IMR-90 (cell line): ENCODE data around the gene UGGT2. TPM values are rescaled to one million over a fixed set of nuclear protein-coding genes. Genes with fewer than 3 reads are reported as not detected.

Source experiments
- ATAC-seq: fragments of 200-7000 bp; cut with Tn5 transposase; 2 replicates; pipeline ENCODE4 v1.9.1; 2020; ENCODE audit warnings: low read depth, mild to moderate bottlenecking, moderate library complexity
- BruUV-seq: library from RNA; stranded (reverse); fragments of 400-500 nt; replicated peaks from 2 replicates; lab custom pipeline; 2021; lab: Mats Ljungman, UMichigan
- CTCF ChIA-PET: fragments of 300-600 bp; formaldehyde crosslinking; extraction: SDS; loops from one replicate; lab custom pipeline; 2021; ENCODE audit warnings: antibody characterized with exemption; lab: Yijun Ruan, JAX
- POLR2A ChIA-PET: fragments of 300-600 bp; sonication (Branson Sonifier 250); formaldehyde crosslinking; loops from one replicate; lab custom pipeline; 2022; ENCODE audit warnings: antibody characterized with exemption; ENCODE audit not compliant: unreplicated experiment; lab: Charles Lee
- DNase-seq: peaks from one replicate; pipeline ENCODE4 v3.0.0; 2013
- H2AFZ ChIP-seq: replicated peaks from 2 replicates; pipeline ENCODE3; 2013; ENCODE audit warnings: low read length, mild to moderate bottlenecking; ENCODE audit not compliant: poor library complexity
- H2AK5ac ChIP-seq: 2 replicates; pipeline ENCODE4 v1.6.1; 2013; ENCODE audit warnings: low read depth, low read length, inconsistent platforms
- H2AK9ac ChIP-seq: replicated peaks from 2 replicates; pipeline ENCODE3; 2013; ENCODE audit warnings: mild to moderate bottlenecking, low read depth, low read length, moderate library complexity; ENCODE audit not compliant: poor library complexity
- H2BK120ac ChIP-seq: 2 replicates; pipeline ENCODE4 v1.6.1; 2013; ENCODE audit warnings: low read depth, low read length, inconsistent platforms
- H2BK15ac ChIP-seq: 3 replicates; pipeline ENCODE4 v1.6.1; 2013; ENCODE audit warnings: low read depth, low read length, inconsistent platforms
- H2BK20ac ChIP-seq: 2 replicates; pipeline ENCODE4 v1.6.1; 2013; ENCODE audit warnings: low read depth, mild to moderate bottlenecking, inconsistent platforms, low read length, moderate library complexity
- H2BK5ac ChIP-seq: 2 replicates; pipeline ENCODE4 v1.6.1; 2013; ENCODE audit warnings: mild to moderate bottlenecking, low read depth, low read length, inconsistent platforms; ENCODE audit not compliant: poor library complexity, severe bottlenecking
- H3K14ac ChIP-seq: replicated peaks from 2 replicates; pipeline ENCODE4 v1.6.1; 2013; ENCODE audit warnings: low read depth, low read length, inconsistent platforms
- H3K18ac ChIP-seq: 2 replicates; pipeline ENCODE4 v1.6.1; 2013; ENCODE audit warnings: low read depth, low read length, control low read depth
- H3K23ac ChIP-seq: 2 replicates; pipeline ENCODE4 v1.6.1; 2013; ENCODE audit warnings: low read depth, low read length, inconsistent platforms
- H3K27ac ChIP-seq: 2 replicates; pipeline ENCODE4 v1.5.1; 2013; ENCODE audit warnings: mild to moderate bottlenecking, control low read depth, low read length; ENCODE audit not compliant: insufficient read depth
- H3K27me3 ChIP-seq: 2 replicates; pipeline ENCODE4 v1.6.1; 2013; ENCODE audit warnings: low read length; ENCODE audit not compliant: control insufficient read depth, insufficient read depth
- H3K36me3 ChIP-seq: 2 replicates; pipeline ENCODE4 v1.6.1; 2013; ENCODE audit warnings: low read length, mixed read lengths; ENCODE audit not compliant: control insufficient read depth, insufficient read depth
- H3K4ac ChIP-seq: 2 replicates; pipeline ENCODE4 v1.6.1; 2013; ENCODE audit warnings: low read depth, low read length, inconsistent platforms
- H3K4me1 ChIP-seq: 2 replicates; pipeline ENCODE4 v1.6.1; 2013; ENCODE audit warnings: low read length, mixed read lengths; ENCODE audit not compliant: control insufficient read depth, insufficient read depth
- H3K4me2 ChIP-seq: 2 replicates; pipeline ENCODE4 v1.6.1; 2013; ENCODE audit warnings: low read depth, mild to moderate bottlenecking, control low read depth, low read length, moderate library complexity
- H3K4me3 ChIP-seq: 2 replicates; pipeline ENCODE4 v1.5.1; 2013; ENCODE audit warnings: low read depth, mild to moderate bottlenecking, control low read depth, low read length, moderate library complexity; ENCODE audit not compliant: insufficient read depth
- H3K56ac ChIP-seq: 2 replicates; pipeline ENCODE4 v1.6.1; 2013; ENCODE audit warnings: low read length, inconsistent platforms; ENCODE audit not compliant: insufficient read depth; ENCODE audit errors: extremely low read depth
- H3K79me1 ChIP-seq, 2 experiments: 2 replicates each; pipeline ENCODE4 v1.6.1; 2013; ENCODE audit warnings: low read length in 2 of 2, inconsistent platforms in 1 of 2, low read depth in 1 of 2
- H3K9ac ChIP-seq: 2 replicates; pipeline ENCODE4 v1.6.1; 2013; ENCODE audit warnings: low read depth, low read length, control low read depth
- H3K9me1 ChIP-seq: 2 replicates; pipeline ENCODE4 v1.6.1; 2013; ENCODE audit warnings: low read length, inconsistent platforms; ENCODE audit not compliant: insufficient read depth
- H3K9me3 ChIP-seq: 2 replicates; pipeline ENCODE4 v1.6.1; 2013; ENCODE audit warnings: low read length; ENCODE audit not compliant: control insufficient read depth, insufficient read depth
- H4K20me1 ChIP-seq: 2 replicates; pipeline ENCODE4 v1.6.1; 2013; ENCODE audit warnings: low read length, inconsistent platforms; ENCODE audit not compliant: insufficient read depth
- H4K5ac ChIP-seq: 2 replicates; pipeline ENCODE4 v1.6.1; 2013; ENCODE audit warnings: mild to moderate bottlenecking, low read depth, low read length, control low read depth
- H4K8ac ChIP-seq, 2 experiments: 2 replicates each; pipeline ENCODE4 v1.6.1; 2013; ENCODE audit warnings: low read depth in 2 of 2, low read length in 2 of 2, control low read depth in 1 of 2, inconsistent platforms in 1 of 2
- H4K91ac ChIP-seq: 2 replicates; pipeline ENCODE4 v1.6.1; 2013; ENCODE audit warnings: low read depth, low read length, inconsistent platforms; ENCODE audit not compliant: insufficient read depth
- BHLHE40 ChIP-seq: fragments of 150-350 bp; IDR thresholded peaks from 2 replicates; pipeline ENCODE4 v1.6.1; 2016; ENCODE audit warnings: mild to moderate bottlenecking, low read depth, low read length
- CEBPB ChIP-seq: IDR thresholded peaks from 2 replicates; pipeline ENCODE4 v1.6.1; 2012; ENCODE audit warnings: low read depth, low read length, improper control_type of control experiment
- CHD1 ChIP-seq: IDR thresholded peaks from 2 replicates; pipeline ENCODE4 v1.6.1; 2012; ENCODE audit warnings: low read depth, low read length, improper control_type of control experiment
- FOS ChIP-seq: fragments of 150-350 bp; IDR thresholded peaks from 2 replicates; pipeline ENCODE4 v1.6.1; 2016; ENCODE audit warnings: low read depth, low read length
- MAFK ChIP-seq: IDR thresholded peaks from 2 replicates; pipeline ENCODE4 v1.6.1; 2012; ENCODE audit warnings: low read depth, low read length, improper control_type of control experiment
- MAZ ChIP-seq: IDR thresholded peaks from 2 replicates; pipeline ENCODE4 v1.6.1; 2012; ENCODE audit warnings: low read depth, mild to moderate bottlenecking, low read length, improper control_type of control experiment, moderate library complexity, borderline replicate concordance
- MXI1 ChIP-seq: IDR thresholded peaks from 2 replicates; pipeline ENCODE4 v1.6.1; 2012; ENCODE audit warnings: low read depth, mild to moderate bottlenecking, low read length, moderate library complexity, borderline replicate concordance
- NFE2L2 ChIP-seq: fragments of 150-350 bp; IDR thresholded peaks from 2 replicates; pipeline ENCODE4 v1.6.1; 2016; ENCODE audit warnings: low read depth, mild to moderate bottlenecking, low read length
- POLR2A ChIP-seq: IDR thresholded peaks from 2 replicates; pipeline ENCODE4 v1.6.1; 2012; ENCODE audit warnings: mild to moderate bottlenecking, low read depth, low read length
- RAD21 ChIP-seq: IDR thresholded peaks from 2 replicates; pipeline ENCODE4 v1.6.1; 2012; ENCODE audit warnings: low read length, improper control_type of control experiment
- RCOR1 ChIP-seq: IDR thresholded peaks from 2 replicates; pipeline ENCODE4 v1.6.1; 2012; ENCODE audit warnings: mild to moderate bottlenecking, low read length, improper control_type of control experiment; ENCODE audit not compliant: insufficient replicate concordance
- SMC3 ChIP-seq: fragments of 150-350 bp; IDR thresholded peaks from 2 replicates; pipeline ENCODE4 v1.6.1; 2016; ENCODE audit warnings: low read depth, mild to moderate bottlenecking, antibody characterized with exemption, low read length, moderate library complexity
- WGBS, 2 experiments: methylation state at CpG; one replicate each; pipeline versions ENCODE4 v1.1.5 to v1.1.7; 2013; ENCODE audit warnings: missing lambda C conversion rate in 2 of 2; ENCODE audit not compliant: insufficient read length in 1 of 2; ENCODE audit errors: extremely low coverage in 2 of 2; 5-methylcytosine and 5-hydroxymethylcytosine counted together
- dilution Hi-C: fragments of 300-500 bp; cut with HindIII; formaldehyde crosslinking; loops from one replicate; pipeline ENCODE4 v1.14.3; 2018; ENCODE audit warnings: low sequenced_read_pairs; ENCODE audit not compliant: unreplicated experiment
- in situ Hi-C: fragments of 300-500 bp; cut with MboI; formaldehyde crosslinking; loops from 3 replicates; pipeline ENCODE4 v1.14.3; 2019; ENCODE audit warnings: low sequenced_read_pairs, inconsistent platforms, mixed read lengths
- intact Hi-C: fragments of 100-400 bp; cut with micrococcal nuclease; formaldehyde crosslinking; loops from 2 replicates; pipeline ENCODE4 v1.10.0; 2022
- polyA plus RNA-seq, 3 experiments: library from polyadenylated mRNA; depleted of rRNA; stranded (reverse); fragments of >200 nt; gene quantifications; 2 replicates each; pipeline ENCODE4 v1.2.3, GENCODE V29; 2012; ENCODE audit warnings: low replicate concordance in 1 of 3
- total RNA-seq: library from RNA; depleted of rRNA; stranded (reverse); fragments of >200 nt; gene quantifications from 2 replicates; pipeline ENCODE4 v1.2.3, GENCODE V29; 2012
- TF ChIP-seq, protein P1 (sequence below): fragments of 150-350 bp; IDR thresholded peaks from 2 replicates; pipeline ENCODE4 v1.6.1; 2017; ENCODE audit warnings: mild to moderate bottlenecking, antibody characterized with exemption, low read length, low read depth
- TF ChIP-seq, protein P2 (sequence below): conservative IDR thresholded peaks from 2 replicates; pipeline ENCODE4 v1.5.1; 2012; ENCODE audit warnings: mild to moderate bottlenecking, low read depth, low read length, improper control_type of control experiment
- TF ChIP-seq, protein P3 (sequence below): fragments of 150-350 bp; IDR thresholded peaks from 2 replicates; pipeline ENCODE4 v1.6.1; 2016; ENCODE audit warnings: low read depth, mild to moderate bottlenecking, low read length, moderate library complexity, borderline replicate concordance

UGGT2 gene
- total and polyA plus RNA-seq, 2 of the 4 experiments (the other 2 are of a cell fraction), result 21.4 to 40.1 TPM

DNA sequence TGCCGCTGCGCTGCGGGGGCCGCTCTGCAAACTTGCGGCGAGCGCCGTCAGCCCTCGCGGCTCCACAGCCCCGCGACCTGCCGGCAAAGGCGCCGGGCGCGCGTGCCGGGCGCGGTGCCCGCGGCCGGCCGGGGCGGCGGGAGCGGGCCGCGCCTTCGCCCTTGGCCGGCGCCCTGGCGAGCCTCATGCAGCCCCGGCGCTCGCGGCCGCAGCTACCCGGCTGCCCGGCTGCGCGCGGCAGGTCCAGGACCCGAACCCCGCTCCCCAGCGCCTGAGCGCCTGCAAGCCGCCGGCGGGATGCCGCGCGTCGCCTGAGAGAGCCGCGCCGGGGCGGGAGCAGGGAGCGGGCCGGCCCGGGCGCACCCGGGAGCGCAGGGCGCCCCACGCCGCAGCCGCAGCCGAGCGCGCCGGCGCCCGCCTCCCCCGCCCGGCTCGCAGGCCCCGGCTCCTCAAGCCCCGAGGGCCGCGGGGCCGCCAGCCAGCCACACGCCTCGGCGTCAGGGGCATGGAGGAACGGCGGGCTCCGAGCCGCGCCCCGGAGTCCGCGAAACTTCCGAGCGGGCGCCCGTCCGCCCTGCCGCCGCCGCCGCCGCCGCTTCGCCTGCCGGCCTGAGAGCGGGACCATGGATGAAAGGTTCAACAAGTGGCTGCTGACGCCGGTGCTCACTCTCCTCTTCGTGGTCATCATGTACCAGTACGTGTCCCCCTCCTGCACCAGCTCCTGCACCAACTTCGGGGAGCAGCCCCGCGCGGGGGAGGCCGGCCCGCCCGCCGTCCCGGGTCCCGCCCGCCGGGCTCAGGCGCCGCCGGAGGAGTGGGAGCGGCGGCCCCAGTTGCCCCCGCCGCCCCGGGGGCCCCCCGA is 37.3 kb upstream of the UGGT2 start:
- Histone ChIP-seq H4K20me1 (no peaks in the 10 kb centered on the region), H2BK15ac (no peak overlapping the region), H3K56ac (no peak overlapping the region), H2AK9ac (no peak overlapping the region), H4K5ac (no peak overlapping the region), H3K14ac (no peak overlapping the region), H3K18ac (no peak overlapping the region), H3K9me1 (no peaks in the 10 kb centered on the region), H3K36me3 (no peaks in the 10 kb centered on the region), H3K27me3 (peaks cover 49% of the 10 kb centered on the region), H3K4ac (no peak overlapping the region), H3K23ac (no peak overlapping the region), H3K4me1 (no peaks in the 10 kb centered on the region), H2AFZ (peak overlapping the region; percentile 80), H3K4me3 (peak overlapping the region; percentile 38), H4K8ac (no peak overlapping the region), H4K91ac (no peak overlapping the region), H2AK5ac (no peak overlapping the region), H2BK120ac (no peak overlapping the region), H3K9me3 (no peaks in the 10 kb centered on the region), H3K27ac (no peak overlapping the region), H3K9ac (no peak overlapping the region), H3K79me1 (no peaks in the 10 kb centered on the region), H2BK5ac (no peak overlapping the region), H3K4me2 (peak overlapping the region; percentile 83; the same call in 1 of the 2 replicates), H2BK20ac (no peak overlapping the region)
- DNase-seq (no peak), ATAC-seq (peak; percentile 75)
- no TSS peak for BruUV-seq
- ChIA-PET CTCF (no interaction called here), POLR2A (no interaction called here)
- in situ Hi-C loops, result no loop called here
- WGBS, 2 experiments, result 1% methylated on average over 49 of the region's 133 CpGs; no CpG with 5 or more reads in 1 of the 2 experiments
- dilution Hi-C loops, result no loop called here
- intact Hi-C loops, result no loop called here
- TF ChIP-seq MAZ (no peak), SMC3 (no peak), MXI1 (no peak), CEBPB (no peak), CHD1 (no peak), MAFK (no peak), BHLHE40 (no peak), POLR2A (no peak), NFE2L2 (no peak), RAD21 (no peak), FOS (no peak), RCOR1 (no peak)
- TF ChIP-seq, protein P1, sequence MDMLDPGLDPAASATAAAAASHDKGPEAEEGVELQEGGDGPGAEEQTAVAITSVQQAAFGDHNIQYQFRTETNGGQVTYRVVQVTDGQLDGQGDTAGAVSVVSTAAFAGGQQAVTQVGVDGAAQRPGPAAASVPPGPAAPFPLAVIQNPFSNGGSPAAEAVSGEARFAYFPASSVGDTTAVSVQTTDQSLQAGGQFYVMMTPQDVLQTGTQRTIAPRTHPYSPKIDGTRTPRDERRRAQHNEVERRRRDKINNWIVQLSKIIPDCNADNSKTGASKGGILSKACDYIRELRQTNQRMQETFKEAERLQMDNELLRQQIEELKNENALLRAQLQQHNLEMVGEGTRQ, result no peak
- TF ChIP-seq, protein P2, sequence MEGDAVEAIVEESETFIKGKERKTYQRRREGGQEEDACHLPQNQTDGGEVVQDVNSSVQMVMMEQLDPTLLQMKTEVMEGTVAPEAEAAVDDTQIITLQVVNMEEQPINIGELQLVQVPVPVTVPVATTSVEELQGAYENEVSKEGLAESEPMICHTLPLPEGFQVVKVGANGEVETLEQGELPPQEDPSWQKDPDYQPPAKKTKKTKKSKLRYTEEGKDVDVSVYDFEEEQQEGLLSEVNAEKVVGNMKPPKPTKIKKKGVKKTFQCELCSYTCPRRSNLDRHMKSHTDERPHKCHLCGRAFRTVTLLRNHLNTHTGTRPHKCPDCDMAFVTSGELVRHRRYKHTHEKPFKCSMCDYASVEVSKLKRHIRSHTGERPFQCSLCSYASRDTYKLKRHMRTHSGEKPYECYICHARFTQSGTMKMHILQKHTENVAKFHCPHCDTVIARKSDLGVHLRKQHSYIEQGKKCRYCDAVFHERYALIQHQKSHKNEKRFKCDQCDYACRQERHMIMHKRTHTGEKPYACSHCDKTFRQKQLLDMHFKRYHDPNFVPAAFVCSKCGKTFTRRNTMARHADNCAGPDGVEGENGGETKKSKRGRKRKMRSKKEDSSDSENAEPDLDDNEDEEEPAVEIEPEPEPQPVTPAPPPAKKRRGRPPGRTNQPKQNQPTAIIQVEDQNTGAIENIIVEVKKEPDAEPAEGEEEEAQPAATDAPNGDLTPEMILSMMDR, result no peak
- TF ChIP-seq, protein P3, sequence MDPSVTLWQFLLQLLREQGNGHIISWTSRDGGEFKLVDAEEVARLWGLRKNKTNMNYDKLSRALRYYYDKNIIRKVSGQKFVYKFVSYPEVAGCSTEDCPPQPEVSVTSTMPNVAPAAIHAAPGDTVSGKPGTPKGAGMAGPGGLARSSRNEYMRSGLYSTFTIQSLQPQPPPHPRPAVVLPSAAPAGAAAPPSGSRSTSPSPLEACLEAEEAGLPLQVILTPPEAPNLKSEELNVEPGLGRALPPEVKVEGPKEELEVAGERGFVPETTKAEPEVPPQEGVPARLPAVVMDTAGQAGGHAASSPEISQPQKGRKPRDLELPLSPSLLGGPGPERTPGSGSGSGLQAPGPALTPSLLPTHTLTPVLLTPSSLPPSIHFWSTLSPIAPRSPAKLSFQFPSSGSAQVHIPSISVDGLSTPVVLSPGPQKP, result no peak
